Hepatocyte (in vitro differentiated cells): Measurements from ENCODE around the gene SIGLEC11. TPM values are rescaled to one million over a fixed set of nuclear protein-coding genes. Genes with fewer than 3 reads are reported as not detected.
A peak's percentile ranks its signal among the peaks of the same experiment; 100 is the strongest.

ENCODE experiments used
- DNase-seq: peaks from one replicate; pipeline ENCODE4 v3.0.0-alpha.2; 2016; ENCODE audit warnings: low spot score
- H2AFZ ChIP-seq: fragments of 200-600 bp; sonication (generic); 2 replicates; pipeline ENCODE4 v1.6.0; 2016; ENCODE audit warnings: antibody characterized with exemption, mild to moderate bottlenecking
- H3K27ac ChIP-seq: fragments of 200-600 bp; sonication (generic); 2 replicates; pipeline ENCODE4 v1.5.1; 2016; ENCODE audit warnings: mild to moderate bottlenecking
- H3K27me3 ChIP-seq: fragments of 200-600 bp; sonication (generic); 2 replicates; pipeline ENCODE4 v1.6.1; 2016
- H3K36me3 ChIP-seq: fragments of 200-600 bp; sonication (generic); replicated peaks from 2 replicates; pipeline ENCODE4 v1.5.1; 2016; ENCODE audit warnings: low read depth; ENCODE audit not compliant: insufficient read depth
- H3K4me1 ChIP-seq: fragments of 200-600 bp; sonication (generic); 2 replicates; pipeline ENCODE4 v1.5.1; 2016; ENCODE audit warnings: mild to moderate bottlenecking, moderate library complexity; ENCODE audit not compliant: insufficient read depth
- H3K4me2 ChIP-seq: fragments of 200-600 bp; sonication (generic); 2 replicates; pipeline ENCODE4 v1.6.0; 2016
- H3K4me3 ChIP-seq: fragments of 200-600 bp; sonication (generic); 2 replicates; pipeline ENCODE4 v1.5.1; 2016; ENCODE audit warnings: mild to moderate bottlenecking
- H3K79me2 ChIP-seq: fragments of 200-600 bp; sonication (generic); 2 replicates; pipeline ENCODE4 v1.6.0; 2017; ENCODE audit warnings: mild to moderate bottlenecking
- H3K9me2 ChIP-seq: fragments of 200-600 bp; sonication (generic); replicated peaks from 2 replicates; pipeline ENCODE4 v1.6.0; 2017; ENCODE audit warnings: mild to moderate bottlenecking; ENCODE audit not compliant: insufficient read depth
- H3K9me3 ChIP-seq: fragments of 200-600 bp; sonication (generic); 2 replicates; pipeline ENCODE4 v1.5.1; 2016; ENCODE audit warnings: low read depth, mild to moderate bottlenecking
- H4K20me1 ChIP-seq: fragments of 200-600 bp; sonication (generic); 2 replicates; pipeline ENCODE4 v1.6.0; 2016; ENCODE audit warnings: mild to moderate bottlenecking; ENCODE audit not compliant: insufficient read depth, poor library complexity, severe bottlenecking
- EZH2 ChIP-seq: fragments of 200-600 bp; sonication (generic); IDR thresholded peaks from 2 replicates; pipeline ENCODE4 v1.6.1; 2016; ENCODE audit warnings: antibody characterized with exemption, mild to moderate bottlenecking, borderline replicate concordance
- EZH2phosphoT487 ChIP-seq: fragments of 200-600 bp; sonication (generic); IDR thresholded peaks from one replicate; pipeline ENCODE4 v1.6.1; 2018; ENCODE audit warnings: antibody characterized with exemption, mild to moderate bottlenecking, low read depth, moderate library complexity; ENCODE audit not compliant: unreplicated experiment, severe bottlenecking
- WGBS: methylation state at CpG from one replicate; pipeline ENCODE4 v1.1.6; 2016; ENCODE audit warnings: low lambda C conversion rate; ENCODE audit errors: missing lambda C conversion rate; 5-methylcytosine and 5-hydroxymethylcytosine counted together
- polyA plus RNA-seq: library from polyadenylated mRNA; unstranded; fragments of >200 nt; fragmentation: Nextera tagmentation; extraction: Ambion mirVana; gene quantifications from 2 replicates; pipeline ENCODE4 v1.2.1, GENCODE V29; 2016
- total RNA-seq: library from RNA; depleted of rRNA; stranded (reverse); fragments of >200 nt; gene quantifications from 2 replicates; pipeline ENCODE4 v1.2.3, GENCODE V29; 2014
- TF ChIP-seq, protein P1 (sequence below): fragments of 200-600 bp; sonication (generic); IDR thresholded peaks from 2 replicates; pipeline ENCODE4 v1.5.1; 2016; ENCODE audit warnings: antibody characterized with exemption, mild to moderate bottlenecking; ENCODE audit not compliant: poor library complexity

SIGLEC11 gene
- total and polyA plus RNA-seq, 2 experiments from 2014 or later, result 6.0 to 15.8 TPM

DNA sequence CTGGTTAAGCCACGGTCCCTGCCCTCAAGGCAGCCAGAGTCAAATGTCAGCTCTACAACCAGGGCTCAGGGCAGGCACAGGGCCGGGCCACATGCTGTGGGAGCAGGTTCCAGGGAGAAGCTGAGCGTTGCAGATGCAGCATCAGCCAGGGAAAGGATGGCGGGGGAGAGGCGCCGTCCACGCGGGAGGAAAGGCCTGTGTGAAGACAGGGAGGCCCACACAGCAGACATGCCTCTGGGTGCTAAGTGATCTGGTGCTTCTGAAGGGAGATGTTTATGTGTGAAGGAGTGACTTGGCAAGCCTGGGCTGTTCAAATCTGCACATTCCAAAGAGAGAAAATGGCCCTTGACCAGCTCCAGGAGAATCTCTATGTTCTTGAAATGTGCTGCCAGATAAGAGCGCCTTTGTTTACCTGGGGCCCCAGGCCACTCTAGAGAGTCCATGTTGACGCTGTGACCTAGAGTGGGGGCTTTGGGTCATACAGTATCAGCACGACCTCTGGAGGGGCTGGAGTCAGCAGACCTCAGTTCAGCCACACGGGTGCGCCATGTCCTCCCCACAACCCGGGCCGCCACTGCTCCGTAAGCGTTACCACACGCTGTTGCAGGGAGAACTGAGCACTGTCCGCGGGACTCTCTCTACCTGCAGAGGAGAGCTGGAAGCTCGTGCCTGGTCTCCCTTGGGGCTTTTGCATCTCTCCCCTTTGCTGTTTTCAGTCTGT, 47.8 kb downstream of the SIGLEC11 start:
- Histone ChIP-seq H3K36me3 (no peaks in the 10 kb centered on the region), H3K27me3 (no peaks in the 10 kb centered on the region), H3K4me1 (peaks cover 10% of the 10 kb centered on the region), H3K9me2 (no peaks in the 10 kb centered on the region), H4K20me1 (no peaks in the 10 kb centered on the region), H3K79me2 (peaks cover 23% of the 10 kb centered on the region), H3K27ac (peak overlapping the region; percentile 80), H3K4me2 (no peak overlapping the region), H2AFZ (no peak overlapping the region), H3K4me3 (no peak overlapping the region), H3K9me3 (no peaks in the 10 kb centered on the region)
- DNase-seq, result peak; percentile 59
- TF ChIP-seq, protein P1, sequence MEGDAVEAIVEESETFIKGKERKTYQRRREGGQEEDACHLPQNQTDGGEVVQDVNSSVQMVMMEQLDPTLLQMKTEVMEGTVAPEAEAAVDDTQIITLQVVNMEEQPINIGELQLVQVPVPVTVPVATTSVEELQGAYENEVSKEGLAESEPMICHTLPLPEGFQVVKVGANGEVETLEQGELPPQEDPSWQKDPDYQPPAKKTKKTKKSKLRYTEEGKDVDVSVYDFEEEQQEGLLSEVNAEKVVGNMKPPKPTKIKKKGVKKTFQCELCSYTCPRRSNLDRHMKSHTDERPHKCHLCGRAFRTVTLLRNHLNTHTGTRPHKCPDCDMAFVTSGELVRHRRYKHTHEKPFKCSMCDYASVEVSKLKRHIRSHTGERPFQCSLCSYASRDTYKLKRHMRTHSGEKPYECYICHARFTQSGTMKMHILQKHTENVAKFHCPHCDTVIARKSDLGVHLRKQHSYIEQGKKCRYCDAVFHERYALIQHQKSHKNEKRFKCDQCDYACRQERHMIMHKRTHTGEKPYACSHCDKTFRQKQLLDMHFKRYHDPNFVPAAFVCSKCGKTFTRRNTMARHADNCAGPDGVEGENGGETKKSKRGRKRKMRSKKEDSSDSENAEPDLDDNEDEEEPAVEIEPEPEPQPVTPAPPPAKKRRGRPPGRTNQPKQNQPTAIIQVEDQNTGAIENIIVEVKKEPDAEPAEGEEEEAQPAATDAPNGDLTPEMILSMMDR, result peak; percentile 29
- no peak for TF ChIP-seq EZH2phosphoT487
- WGBS, result 80% methylated on average over 21 of the region's 21 CpGs

DNA sequence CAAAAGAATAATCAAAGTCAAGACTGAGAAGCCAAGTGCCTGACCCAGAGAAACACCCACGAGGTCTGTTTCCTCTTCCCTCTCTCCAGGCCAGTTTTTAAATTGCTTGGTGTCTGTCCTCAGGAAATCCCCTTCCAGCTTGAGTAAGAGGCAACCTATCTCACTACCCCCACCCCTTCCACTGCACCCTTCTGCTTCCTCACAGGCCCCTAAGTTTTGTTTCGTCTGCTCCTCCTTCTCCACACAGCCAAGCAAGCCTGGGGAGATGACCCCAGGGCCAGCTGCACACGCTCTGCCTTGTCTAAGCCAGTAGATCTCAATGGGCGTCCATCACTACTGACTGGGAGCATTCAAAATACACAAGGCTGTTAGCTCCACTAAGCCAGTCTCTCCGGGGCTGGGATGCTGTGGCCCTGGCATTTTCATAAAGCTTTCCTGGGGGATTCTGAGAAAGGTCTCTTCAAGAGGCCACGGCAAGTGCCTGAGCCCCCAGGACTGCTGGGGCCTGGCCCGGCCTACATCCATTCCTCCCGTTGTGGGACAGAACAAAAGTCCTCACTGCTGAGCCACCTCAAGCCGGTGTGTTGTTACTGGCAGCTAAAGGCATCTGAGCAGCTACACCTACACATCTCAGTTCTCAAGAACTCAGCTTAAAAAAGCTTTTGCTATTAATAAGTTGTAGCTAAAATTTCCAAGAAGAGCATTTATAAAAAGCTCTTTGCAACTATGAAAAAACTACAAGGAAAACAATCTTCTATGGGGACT, 49.4 kb downstream of the SIGLEC11 start:
- Histone ChIP-seq H2AFZ (no peak overlapping the region), H3K27ac (no peak overlapping the region), H3K9me3 (no peaks in the 10 kb centered on the region), H3K27me3 (no peaks in the 10 kb centered on the region), H4K20me1 (no peaks in the 10 kb centered on the region), H3K4me3 (no peak overlapping the region), H3K4me1 (peaks cover 10% of the 10 kb centered on the region), H3K9me2 (no peaks in the 10 kb centered on the region), H3K4me2 (no peak overlapping the region), H3K79me2 (peaks cover 9% of the 10 kb centered on the region), H3K36me3 (no peaks in the 10 kb centered on the region)
- no peak for TF ChIP-seq EZH2phosphoT487
- TF ChIP-seq, protein P1, result no peak
- no peak for TF ChIP-seq EZH2
- DNase-seq, result no peak
- WGBS, result 87% methylated on average over 9 of the region's 9 CpGs

DNA sequence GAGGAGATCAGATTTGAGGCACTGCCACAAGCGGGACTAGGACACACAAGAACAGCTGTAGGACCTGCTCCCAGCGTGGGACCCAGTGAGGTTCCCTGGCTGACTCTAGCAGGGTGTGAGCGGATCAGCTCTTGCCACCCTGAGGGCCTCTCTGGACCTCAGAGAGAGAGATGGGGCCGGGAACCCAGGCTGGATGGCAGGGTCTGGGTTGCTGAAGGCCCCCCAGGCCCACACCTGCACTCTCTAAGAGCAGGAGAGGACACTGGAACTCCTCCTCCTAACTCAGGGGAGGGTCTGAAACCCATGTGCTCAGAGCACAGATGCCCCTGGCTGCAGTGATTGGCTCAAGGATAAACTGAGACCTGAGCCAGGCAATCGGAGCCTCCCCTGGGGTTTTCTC, 50.8 kb downstream of the SIGLEC11 start:
- no peaks in the 10 kb centered on the region for H4K20me1 ChIP-seq
- H3K9me2 ChIP-seq, result no peaks in the 10 kb centered on the region
- no peak overlapping the region for H3K4me2 ChIP-seq
- H3K27me3 ChIP-seq, result no peaks in the 10 kb centered on the region
- 93% methylated on average over 5 of the region's 5 CpGs for WGBS
- H3K79me2 ChIP-seq, result no peaks in the 10 kb centered on the region
- H3K4me3 ChIP-seq, result no peak overlapping the region
- no peak for DNase-seq
- no peaks in the 10 kb centered on the region for H3K36me3 ChIP-seq
- H3K27ac ChIP-seq, result no peak overlapping the region
- TF ChIP-seq EZH2 (no peak), EZH2phosphoT487 (no peak)
- TF ChIP-seq, protein P1, result no peak
- H3K9me3 ChIP-seq, result no peaks in the 10 kb centered on the region
- no peak overlapping the region for H2AFZ ChIP-seq
- H3K4me1 ChIP-seq, result peaks cover 10% of the 10 kb centered on the region
